Astrocyte (in vitro differentiated cells and primary cell): Measurements from ENCODE around the gene DDX21.

Experiments used
- EZH2 ChIP-seq: IDR thresholded peaks from 2 replicates; pipeline ENCODE4 v1.6.1; 2012; ENCODE audit warnings: mild to moderate bottlenecking, low read length, inconsistent platforms; ENCODE audit not compliant: insufficient read depth
- TF ChIP-seq, protein P1 (sequence below): IDR thresholded peaks from 2 replicates; pipeline ENCODE4 v1.5.1; 2011; ENCODE audit warnings: low read depth, mild to moderate bottlenecking, inconsistent platforms, low read length, moderate library complexity; ENCODE audit not compliant: insufficient read depth

DNA sequence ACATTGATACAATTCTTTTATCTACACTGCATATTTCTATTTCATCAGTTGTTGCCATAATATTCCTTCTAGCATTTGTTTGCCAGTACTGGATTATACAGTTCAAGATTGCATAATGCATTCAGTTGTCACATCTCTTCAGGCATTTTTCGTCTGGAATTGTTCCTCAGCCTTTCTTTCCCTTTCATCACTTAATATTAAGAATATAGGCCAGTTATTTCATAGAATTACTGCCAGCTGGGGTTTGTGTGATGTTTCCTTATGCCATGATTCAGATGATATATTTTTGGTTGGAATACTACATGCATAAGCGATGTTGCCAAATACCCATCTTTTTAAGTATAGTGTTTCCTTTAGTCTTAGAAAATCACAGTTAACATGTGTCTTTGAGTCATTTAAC is 53.4 kb downstream of the DDX21 start:
- TF ChIP-seq EZH2, result no peak
- TF ChIP-seq, protein P1, sequence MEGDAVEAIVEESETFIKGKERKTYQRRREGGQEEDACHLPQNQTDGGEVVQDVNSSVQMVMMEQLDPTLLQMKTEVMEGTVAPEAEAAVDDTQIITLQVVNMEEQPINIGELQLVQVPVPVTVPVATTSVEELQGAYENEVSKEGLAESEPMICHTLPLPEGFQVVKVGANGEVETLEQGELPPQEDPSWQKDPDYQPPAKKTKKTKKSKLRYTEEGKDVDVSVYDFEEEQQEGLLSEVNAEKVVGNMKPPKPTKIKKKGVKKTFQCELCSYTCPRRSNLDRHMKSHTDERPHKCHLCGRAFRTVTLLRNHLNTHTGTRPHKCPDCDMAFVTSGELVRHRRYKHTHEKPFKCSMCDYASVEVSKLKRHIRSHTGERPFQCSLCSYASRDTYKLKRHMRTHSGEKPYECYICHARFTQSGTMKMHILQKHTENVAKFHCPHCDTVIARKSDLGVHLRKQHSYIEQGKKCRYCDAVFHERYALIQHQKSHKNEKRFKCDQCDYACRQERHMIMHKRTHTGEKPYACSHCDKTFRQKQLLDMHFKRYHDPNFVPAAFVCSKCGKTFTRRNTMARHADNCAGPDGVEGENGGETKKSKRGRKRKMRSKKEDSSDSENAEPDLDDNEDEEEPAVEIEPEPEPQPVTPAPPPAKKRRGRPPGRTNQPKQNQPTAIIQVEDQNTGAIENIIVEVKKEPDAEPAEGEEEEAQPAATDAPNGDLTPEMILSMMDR, result no peak
